NAMALWA (cell line): ENCODE data around the gene FIGLA.
A peak's percentile ranks its signal among the peaks of the same experiment; 100 is the strongest.

ENCODE experiments used
- DNase-seq: peaks from one replicate; pipeline ENCODE4 v3.0.0-alpha.2; 2015; ENCODE audit warnings: low spot score

The FIGLA gene

DNA sequence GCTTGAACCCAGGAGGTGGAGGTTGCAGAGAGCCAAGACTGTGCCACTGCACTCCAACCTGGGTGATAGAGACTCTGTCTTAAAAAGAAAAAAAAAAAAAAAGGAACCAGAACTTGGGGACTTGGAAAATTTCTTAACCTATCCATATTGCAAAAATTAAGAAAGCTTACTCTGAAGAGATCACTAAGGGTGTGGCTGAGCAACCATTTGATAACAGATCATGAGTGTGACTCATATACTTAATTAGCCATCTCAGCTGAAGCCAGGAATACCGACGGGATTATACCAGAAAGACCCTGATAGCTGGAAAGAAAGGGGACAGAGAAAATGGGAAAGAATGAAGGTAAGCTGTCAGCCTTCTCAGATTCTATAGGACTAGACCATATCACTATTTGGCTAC is 15.3 kb downstream of the FIGLA start:
- DNase-seq, result no peak

DNA sequence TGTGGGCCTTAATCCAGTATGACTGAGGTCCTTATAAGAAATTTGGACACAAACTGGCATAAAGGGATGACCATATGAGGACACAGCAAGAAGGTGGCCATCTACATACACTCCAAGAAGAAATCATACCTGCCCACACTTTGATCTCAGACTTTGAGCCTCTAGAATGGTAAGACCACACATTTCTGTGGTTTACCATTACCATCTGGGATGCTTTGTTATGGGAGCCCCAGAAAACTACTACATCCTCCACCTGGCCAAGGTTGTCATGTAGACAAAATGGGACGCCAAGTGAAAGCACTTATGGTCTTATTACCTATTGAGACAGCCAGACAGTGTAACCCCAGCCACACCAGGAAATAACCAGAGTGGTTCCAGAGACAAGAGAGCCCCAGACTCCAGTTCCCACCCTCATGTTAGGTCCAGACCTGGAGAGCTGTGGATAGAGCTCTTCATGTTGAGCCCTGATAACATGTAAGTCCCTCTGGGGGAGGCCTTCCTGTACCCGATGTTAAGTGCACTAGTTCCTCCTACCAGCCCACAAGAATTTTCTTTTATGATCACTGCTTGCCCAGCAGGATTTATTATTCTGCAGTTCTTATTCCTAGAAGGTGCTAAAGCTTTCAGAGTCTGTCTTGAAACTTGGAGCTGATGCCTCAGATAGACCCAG is 17.8 kb downstream of the FIGLA start:
- no peak for DNase-seq

DNA sequence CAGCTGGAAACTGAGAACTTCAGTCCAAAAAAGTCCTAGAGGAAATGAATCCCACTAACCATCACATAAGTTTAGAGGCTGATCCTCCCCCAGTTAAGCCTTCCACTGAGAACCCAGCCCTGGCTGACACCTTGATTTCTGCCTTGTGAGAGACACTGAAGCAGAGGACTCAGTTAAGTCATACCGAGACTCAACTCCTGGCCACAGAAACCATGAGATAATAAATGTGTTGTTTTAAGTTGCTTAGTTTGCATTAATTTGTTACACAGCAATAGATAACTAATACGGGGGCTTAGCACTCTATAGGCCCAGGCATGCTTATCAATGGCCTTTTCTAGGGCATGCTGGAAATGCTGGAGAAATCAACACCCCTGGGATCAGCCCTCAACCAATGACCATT is 19.0 kb downstream of the FIGLA start:
- no peak for DNase-seq

DNA sequence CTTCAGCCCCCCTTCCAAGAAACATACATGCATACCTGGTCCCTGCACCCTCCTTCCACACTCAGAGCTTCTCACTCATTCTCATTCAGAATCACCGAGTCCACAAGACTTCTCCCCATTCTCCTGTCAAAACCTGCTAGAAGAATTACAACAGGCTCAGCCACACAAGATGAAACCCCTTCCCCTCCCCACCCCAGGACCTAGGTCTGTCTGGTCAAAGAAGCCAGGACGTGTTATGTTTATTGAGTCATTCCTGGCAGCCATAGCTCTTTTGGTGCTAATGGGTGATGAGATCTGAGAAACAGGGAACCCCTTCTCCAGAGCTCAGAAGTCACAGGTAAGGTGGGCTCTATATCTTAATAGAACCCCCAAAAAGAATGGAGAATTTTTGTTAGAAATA is 21.0 kb downstream of the FIGLA start:
- no peak for DNase-seq

DNA sequence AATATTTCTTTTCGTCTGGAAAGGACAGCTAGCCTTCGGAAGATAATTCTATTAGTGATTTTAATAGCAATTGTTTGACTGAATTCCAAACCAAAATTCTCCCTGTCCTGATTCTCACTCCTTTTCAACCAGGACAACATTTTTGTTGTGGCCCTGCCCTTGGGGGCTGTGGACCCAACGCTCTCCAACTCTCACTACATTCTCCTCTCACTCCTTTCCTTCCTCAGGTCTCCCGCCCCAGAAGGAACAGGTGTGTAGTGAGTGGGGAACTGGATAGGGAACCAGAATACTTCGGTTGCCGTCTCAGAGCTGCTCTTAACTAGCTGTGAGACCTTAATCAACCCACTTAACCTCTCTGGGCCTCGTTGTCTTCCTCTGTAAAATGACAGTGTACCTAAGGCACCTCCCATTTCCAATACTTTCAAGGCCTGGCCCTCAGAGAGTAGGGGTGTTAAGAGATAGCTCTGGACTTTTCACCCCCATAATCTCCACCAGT is 21.8 kb downstream of the FIGLA start:
- DNase-seq, result no peak

DNA sequence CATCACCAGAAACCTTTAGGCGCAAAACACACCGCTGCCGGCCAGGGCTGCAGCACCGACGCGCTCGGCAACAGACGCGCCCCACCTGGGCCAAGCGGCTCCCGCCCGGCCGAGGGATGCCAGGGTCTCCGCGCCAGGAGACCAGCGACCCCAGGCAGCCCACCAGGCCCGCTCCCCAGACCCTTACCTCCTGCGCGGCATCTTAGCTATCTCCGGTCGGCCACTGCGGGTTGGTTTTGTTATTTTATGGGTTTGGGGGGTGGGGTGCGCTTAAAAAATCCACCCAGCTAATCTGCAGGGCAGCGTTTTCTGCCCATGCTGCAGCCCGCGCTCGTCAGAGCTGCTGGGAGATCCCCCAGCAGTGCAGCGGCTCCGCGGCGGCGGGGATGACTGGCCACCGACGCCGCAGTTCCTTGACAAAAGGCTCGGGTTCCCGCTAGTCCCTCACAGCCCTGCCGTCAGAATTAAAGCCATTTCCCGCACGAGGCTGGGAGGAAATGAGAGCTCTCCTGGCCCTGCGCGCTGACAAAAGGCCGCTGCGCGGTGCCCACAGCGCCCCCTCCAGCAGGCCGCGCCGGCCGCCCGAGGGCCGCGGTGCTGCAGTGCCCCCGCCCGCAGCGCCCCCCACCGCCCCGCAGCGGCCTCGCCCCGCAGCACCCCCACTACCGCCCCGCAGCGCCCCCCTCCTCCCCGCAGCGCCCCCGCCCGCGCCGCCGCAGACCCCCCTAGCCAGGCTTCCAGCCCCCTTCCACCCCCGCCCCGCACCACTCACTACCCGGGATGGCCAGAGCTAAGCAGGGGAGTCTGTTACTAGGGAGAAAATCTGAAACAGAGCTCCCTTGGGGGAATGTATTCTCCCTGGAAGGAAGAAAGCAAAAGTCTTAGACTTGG is 22.5 kb downstream of the FIGLA start, which contains the start of gene ADD2:
ADD2 (minus strand) TSS at position 502 of the 891 bp plus-strand sequence. CDS start 61,792 bp downstream, outside the sequence.
- no peak for DNase-seq

DNA sequence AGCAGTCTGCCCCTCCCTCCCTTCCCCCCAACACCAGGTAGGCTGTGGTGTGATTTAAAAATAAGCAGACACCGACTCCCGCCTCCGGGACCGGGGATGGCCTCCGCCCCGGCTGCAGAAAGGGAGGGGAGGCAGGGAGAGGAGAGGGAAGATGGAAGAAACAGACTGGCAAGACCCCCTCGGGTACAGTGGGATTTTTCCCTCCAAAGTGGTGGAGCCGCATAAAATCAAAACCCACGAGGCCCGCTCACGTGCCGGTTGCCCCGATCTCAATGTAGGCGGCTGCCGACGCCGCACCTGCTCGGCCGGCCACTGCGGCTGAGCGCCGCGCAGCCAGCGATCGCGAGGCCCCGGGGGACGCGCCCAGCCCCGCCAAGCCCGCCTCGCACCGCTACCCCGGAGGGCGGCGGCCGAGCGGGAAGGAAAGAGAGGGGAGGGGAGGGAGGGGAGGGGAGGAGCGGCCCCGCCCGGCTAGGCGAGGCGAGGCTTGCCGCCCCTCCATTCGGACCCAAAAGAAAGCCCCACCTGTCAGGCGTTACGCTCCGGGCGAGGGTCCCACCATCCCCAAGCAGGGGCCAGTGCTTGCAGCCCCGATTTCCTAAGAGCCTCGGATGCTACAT is 23.3 kb downstream of the FIGLA start:
- no peak for DNase-seq

DNA sequence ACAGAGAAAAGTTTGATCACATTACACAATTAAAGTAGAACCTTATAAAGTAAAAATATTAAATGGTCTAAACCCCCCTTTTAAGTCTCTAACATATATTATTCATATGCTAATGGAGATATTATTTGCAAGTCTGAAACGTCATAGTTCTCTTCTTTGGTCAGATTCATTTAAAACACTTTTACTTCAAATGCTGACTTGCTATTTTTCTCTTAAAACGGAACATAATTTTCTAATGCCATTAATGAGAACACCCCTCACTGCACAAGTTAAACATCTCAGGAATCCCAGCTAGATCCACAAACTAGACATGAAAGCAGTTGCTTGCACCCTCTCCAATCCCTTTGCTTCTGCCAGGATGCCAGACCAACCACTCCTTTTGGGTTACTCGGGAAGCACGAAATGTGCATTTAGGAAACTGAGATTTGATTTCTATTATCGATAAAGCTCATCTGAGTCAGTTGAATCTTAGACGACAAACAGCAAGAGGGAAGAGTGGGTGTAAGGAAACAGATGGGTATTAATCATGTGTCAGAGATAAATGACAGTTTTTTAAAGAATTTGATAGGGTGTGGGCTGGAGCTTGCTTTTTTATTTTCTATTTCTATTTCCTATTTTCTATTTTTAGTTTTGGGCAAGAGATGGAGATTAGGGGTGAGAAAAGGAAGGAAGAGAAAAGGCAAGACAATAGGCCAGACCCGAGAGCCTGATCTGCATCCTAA is 23.9 kb downstream of the FIGLA start:
- DNase-seq, result no peak

DNA sequence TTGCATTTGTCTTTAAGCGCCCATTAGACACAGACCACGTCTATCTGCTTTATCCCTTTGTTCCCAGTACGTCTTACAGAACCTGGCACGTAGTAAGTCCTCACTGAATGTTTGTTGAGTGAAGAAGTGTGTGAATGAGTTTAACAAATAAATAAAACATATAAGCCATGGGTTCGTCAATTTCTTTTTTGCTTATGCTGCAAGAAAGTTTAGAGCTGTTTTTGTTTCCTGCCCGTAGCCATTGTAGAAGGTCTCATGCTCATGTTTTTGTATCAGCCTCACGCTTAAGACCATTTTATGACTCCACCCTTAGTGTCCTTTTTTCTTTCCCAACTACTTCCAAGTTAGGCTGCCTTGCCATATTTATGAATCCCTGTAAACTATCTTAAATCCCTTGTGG is 24.9 kb downstream of the FIGLA start:
- DNase-seq, result no peak

DNA sequence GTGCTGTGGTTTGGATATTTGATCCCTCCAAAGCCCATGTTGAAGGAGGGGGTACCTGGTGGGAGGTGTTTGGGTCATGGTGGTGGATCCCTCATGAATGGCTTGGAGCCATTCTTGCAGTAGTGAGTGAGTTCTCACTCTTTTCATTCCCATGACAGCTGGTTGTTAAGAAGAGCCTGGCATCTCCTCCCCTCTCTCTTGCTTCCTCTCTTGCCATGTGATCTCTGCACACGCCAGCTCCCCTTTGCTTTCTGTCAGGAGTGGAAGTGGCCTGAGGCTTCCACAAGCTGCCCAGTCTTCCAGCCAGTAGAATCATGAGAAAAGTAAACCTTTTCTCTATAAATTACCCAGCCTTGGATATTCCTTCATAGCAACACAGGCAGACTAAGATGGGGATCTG is 31.0 kb downstream of the FIGLA start:
- DNase-seq, result no peak

DNA sequence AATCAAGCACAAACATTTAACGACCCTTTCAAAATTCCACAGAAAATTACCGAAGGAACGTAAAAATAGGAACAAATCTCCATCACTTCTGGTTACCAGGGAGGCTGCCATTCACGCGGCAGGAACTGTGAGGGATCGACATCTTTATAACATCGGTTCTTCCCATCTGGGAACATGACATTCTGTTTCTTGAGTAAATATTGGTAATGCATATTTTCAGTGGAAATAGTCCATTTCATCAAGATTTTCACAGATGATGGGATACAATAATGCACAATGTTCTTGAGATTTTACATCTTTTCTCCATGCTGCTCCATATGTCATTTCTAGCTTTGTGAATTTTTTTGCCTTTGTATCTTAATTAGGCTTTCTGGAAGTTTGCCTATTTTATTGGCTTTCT is 32.5 kb downstream of the FIGLA start:
- no peak for DNase-seq

DNA sequence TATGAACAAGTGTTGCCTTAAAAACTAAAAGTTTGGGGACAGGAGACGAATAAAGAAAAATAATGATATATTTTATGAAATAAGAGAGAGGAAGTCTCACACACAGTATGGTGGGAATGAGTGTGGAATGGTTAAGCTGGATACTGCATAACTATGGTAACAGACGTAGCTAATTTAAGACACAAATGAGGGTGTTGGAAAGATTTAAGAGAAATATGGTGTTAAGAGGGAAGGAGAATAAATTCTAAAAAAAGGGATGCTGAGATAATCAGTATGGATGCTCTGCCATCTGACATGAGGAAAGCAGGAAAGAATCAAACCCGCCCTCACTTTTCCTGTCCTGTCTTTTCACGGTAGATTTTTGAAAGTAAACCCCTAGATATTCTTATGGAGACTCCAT is 33.1 kb downstream of the FIGLA start:
- no peak for DNase-seq

DNA sequence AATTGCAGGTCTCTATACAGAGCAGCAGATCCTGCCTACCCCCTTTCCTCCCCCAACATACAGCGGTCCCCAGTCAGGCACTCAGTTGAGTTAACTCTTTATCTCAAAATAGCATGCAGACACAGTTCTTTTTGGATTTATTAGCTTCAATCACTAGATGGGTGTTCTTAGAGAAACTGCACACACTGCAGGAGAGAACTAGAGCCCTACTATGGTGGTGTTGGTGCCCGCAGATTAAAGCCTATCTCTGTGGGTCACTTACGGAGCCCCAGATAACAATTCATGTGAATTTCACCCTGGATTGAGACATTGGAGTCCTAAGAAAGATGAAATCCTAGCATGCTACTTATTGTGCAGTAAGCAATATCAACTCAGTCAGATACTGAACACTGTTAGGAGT is 34.3 kb downstream of the FIGLA start:
- DNase-seq, result no peak

DNA sequence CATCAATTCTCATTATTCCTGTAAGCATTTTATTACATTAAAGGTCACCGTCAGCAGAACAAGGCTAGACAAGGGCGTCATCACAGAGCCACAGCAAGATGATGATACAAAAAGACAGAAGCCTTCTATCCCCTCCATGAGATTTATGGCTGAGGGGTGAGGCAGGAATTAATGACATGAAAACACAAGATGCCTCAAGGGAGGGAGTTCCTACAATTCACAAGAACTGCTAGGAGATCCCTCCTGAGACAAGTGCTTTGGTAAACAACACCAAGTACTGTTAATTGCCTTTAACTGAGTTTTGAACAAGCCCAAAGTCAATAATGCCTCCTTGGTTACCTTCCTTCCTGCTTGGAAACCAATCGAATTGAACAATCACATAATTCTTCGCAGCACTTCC is 36.5 kb downstream of the FIGLA start:
- DNase-seq, result no peak

DNA sequence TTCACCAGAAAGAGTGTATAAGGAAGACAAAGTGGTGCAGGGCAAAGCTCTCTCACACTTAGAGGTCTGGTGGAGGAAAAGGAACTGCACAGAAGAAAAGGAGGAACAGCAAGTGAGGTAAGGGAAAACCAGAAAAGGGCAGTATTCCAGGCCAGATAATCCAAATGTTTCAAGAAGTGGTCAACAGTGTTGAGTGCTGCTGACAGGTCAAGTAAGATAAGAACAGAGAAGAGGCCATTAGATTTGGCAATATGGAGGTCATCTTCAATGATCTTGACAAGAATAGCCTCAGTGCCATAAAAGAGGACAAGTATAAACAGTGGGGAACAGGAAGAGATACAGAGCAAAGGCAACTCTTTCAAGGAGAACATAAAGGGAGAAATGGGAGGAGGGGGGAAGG is 37.4 kb downstream of the FIGLA start:
- no peak for DNase-seq

DNA sequence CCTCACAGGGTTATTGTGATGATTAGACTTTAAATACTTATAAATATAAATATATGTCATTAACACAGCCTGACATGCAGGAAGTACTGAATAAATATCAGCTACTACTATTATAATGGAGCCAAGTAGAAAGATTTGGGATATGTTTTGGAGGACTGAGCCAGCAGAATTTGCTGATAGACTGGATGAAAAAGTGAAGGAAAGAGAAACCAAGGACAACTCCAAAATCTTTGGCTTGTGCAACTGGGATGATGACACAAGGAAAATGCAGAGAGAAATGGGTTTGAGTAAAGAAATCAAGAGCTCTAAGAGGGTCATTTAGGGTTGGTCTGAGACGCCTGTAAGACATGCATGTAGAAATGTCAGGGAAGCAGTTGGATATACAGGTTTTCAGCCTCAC is 38.0 kb downstream of the FIGLA start:
- DNase-seq, result no peak

DNA sequence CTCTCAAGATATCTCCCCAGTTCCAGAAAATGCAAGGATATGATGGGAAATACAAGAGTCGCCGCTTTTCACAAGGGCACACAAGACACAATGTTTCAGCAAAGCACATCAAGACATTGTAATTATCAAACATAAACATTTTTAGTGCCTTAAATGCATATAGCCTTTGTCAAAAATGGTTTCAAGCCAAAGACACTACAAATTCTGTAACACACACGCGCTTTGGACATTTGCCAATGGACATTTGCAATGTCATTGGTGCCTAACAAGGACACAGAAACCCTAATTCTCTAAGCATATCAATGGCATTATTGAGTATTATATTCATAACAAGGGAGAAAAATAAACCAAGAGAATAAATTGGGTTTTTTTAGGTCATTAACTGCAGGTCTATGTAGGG is 38.6 kb downstream of the FIGLA start:
- no peak for DNase-seq

DNA sequence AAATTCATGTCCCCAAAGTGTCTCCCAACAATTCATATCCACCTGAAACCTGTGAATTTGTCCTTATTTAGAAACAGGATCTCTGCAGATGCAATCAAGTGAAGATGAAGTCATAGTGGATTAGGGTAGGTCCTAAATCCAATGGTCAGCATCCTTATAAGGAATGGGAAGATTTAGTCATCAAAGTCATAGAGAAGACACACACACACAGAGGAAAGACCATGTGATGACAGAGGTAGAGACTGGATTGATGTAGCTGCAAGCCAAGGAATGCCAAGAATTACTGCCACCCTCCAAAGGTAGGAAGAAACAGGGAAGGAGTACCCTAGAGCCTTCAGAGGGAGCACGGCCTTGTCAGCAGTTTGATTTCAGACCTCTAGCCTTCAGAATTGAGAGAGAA is 40.1 kb downstream of the FIGLA start:
- DNase-seq, result no peak

DNA sequence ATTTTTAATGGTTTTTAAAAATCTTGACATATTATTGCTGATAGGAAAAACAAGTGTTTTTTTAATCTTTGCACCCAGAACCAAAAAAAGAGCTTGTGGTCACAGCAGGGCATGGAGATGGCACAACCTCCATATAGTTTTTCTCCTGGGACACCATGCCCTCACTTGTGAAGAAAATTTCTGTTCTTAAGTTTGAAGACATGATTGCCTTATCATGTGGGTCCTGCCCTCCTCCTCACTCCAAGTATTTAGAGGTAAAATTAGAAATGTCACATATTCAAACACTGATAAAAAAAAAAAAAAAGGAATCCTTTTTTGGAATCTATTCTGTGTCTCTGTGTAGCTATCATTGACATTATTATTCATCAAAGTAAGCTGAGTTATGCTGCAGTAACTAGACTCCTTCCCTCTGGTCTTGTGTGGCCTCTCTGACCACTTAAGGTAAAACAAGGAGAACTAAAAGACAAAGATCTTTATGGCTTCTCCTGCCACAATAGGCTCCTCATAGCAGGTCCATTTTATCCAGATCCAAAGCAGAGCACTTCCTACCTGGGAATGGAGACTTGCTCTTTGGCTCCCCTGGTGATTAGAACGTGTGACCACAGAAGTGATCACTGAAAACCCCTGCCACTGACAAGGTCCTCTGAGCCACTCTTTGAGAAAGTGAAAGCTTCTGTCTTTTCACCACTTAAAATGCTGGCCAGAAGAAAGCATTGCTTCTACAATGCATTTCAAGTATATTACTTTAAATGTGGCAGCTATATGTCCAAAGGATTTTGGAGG is 42.2 kb downstream of the FIGLA start:
- DNase-seq, result no peak

DNA sequence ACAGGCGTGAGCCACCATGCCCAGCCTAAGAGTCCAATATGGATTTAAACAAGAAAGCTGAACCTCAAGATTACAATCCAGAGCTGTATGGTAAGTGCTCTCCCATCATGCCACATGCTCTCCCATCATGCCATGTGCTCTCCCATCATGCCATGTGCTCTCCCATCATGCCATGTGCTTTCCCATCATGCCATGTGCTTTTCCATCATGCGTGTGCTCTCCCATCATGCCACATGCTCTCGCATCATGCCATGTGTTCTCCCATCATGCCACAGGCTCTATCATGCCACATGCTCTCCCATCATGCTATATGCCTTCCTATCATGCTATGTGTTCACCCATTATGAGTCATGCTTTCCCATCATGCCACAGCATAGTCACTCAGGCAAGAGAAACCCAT is 43.2 kb downstream of the FIGLA start:
- peak; percentile 5 for DNase-seq
